ENCODE data around the gene WWOX. TPM values are rescaled to one million over a fixed set of nuclear protein-coding genes. Genes with fewer than 3 reads are reported as not detected.

Gene WWOX
- total and polyA plus RNA-seq, 2 donors (not counting 1 experiment from before 2014, with no cell fraction given), result 10.5 to 42.3 TPM

DNA sequence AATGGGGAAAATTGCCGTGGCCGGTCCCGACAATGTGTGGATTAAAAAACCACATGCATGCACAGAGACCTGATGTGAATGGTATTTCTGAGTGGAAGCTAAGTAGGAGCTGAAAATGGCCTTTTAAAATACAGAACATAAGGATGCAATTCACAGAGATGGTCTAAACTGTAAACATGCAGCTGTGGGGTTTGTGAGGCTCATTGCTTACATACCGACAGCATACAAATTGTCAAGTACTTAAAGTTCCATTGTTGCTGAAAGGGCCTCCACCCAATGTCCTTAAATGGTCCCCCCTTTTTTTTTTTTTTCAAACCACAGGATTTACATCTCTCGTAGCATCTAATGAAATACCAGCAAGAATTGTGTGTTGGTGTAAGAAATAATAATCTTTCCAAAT, 977.9 kb downstream of the WWOX start:
- no peaks in the 10 kb centered on the region for H4K20me1 ChIP-seq (ENCODE audit: control insufficient read depth, insufficient read depth, low read length, poor library complexity, severe bottlenecking)
- ChIA-PET POLR2A (interaction anchor here (0.7 kb wide), 1 partner anchor 156 kb away, joined by 3 read pairs; no protein-coding TSS in a partner anchor), CTCF (no interaction called here)
- Mint-ChIP-seq H3K4me3 (no peak overlapping the region), H3K4me1 (peaks cover 12% of the 10 kb centered on the region), H3K27ac (no peak overlapping the region), H3K27me3 (peaks cover 36% of the 10 kb centered on the region), H3K9me3 (ENCODE audit: insufficient read depth) (no peaks in the 10 kb centered on the region)
- no peak for ATAC-seq (ENCODE audit: low read depth)
- peaks cover 3 to 4% of the 10 kb centered on the region in 2 donors for H3K4me1 ChIP-seq (ENCODE audit: control insufficient read depth in 2 of 2, insufficient read depth in 2 of 2, low read length in 2 of 2)
- no peak overlapping the region for H3K9ac ChIP-seq (ENCODE audit: low read length)
- H3K27me3 ChIP-seq (replicated peaks in 1 of 4; ENCODE audit: control extremely low read depth in 1 of 4, control insufficient read depth in 3 of 4, insufficient read depth in 4 of 4, low read length in 3 of 4), result peaks cover 0 to 5% (median 0%) of the 10 kb centered on the region in 4 experiments
- no peak overlapping the region for H2AFZ ChIP-seq (ENCODE audit: insufficient read depth, low read depth, low read length, poor library complexity, severe bottlenecking)
- H3K4me2 ChIP-seq (replicated peaks; ENCODE audit: low read depth, low read length, poor library complexity, severe bottlenecking), result no peak overlapping the region
- H3K27ac ChIP-seq (ENCODE audit: low read length in 2 of 2), result no peak overlapping the region
- 93% methylated on average over 3 of the region's 5 CpGs for WGBS (ENCODE audit: insufficient coverage)
- intact Hi-C loops (cut with micrococcal nuclease), result no loop called here
- no peaks in the 10 kb centered on the region for H3K9me3 ChIP-seq (ENCODE audit: control extremely low read depth in 1 of 3, control insufficient read depth in 2 of 3, insufficient read depth in 1 of 3, low read length in 2 of 3)
- TF ChIP-seq, protein P1, sequence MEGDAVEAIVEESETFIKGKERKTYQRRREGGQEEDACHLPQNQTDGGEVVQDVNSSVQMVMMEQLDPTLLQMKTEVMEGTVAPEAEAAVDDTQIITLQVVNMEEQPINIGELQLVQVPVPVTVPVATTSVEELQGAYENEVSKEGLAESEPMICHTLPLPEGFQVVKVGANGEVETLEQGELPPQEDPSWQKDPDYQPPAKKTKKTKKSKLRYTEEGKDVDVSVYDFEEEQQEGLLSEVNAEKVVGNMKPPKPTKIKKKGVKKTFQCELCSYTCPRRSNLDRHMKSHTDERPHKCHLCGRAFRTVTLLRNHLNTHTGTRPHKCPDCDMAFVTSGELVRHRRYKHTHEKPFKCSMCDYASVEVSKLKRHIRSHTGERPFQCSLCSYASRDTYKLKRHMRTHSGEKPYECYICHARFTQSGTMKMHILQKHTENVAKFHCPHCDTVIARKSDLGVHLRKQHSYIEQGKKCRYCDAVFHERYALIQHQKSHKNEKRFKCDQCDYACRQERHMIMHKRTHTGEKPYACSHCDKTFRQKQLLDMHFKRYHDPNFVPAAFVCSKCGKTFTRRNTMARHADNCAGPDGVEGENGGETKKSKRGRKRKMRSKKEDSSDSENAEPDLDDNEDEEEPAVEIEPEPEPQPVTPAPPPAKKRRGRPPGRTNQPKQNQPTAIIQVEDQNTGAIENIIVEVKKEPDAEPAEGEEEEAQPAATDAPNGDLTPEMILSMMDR (IDR thresholded peaks at IDR 0.05), result no peak
- TF ChIP-seq EZH2 (IDR thresholded peaks at IDR 0.05; ENCODE audit: borderline replicate concordance, insufficient read depth, low read depth, low read length, poor library complexity, severe bottlenecking), result no peak
- H3K36me3 ChIP-seq (replicated peaks in 1 of 2; ENCODE audit: control extremely low read depth in 1 of 2, control insufficient read depth in 1 of 2, extremely low read depth in 1 of 2, insufficient read depth in 2 of 2, low read length in 1 of 2), result no peaks in the 10 kb centered on the region
- H3K79me2 ChIP-seq (ENCODE audit: control insufficient read depth, insufficient read depth, low read length), result no peaks in the 10 kb centered on the region
- H3K4me3 ChIP-seq (ENCODE audit: control extremely low read depth in 1 of 5, extremely low read depth in 1 of 5, insufficient read depth in 1 of 5, low read depth in 2 of 5, low read length in 4 of 5), result no peak overlapping the region
- no peak for DNase-seq

DNA sequence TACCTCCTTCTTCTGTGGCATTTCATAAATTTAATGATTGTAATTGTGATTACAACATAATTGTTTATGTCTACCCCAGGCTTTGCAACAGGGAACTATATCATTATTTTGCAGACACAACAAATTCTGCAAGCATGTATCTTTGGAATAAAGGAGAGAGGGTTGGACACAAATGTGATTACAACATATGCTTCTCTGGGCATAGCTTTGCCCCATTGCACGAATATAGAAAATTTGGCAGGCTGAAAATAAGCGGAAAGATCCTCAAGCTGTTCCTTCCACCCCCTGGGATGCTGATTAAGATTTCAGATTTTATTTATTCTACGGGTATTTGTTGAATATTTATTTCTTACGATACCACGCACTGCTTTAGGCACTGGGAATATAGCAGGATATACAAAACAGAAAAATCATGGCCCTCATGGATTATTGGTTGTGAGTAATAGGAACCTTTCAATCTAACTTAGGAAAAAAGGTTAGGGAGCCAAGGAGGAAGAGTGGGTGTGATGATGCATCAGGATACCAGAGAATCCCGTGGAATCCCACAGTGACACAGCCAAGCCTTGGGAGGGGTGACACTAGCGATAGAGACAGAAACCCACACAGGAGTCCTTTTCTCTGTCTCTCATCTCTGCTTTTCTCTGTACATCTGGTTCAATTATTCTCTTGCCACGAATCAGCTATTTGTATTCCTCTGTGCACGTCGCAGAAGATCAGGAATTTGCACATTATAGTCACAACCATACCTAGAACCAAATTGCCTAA, 980.4 kb downstream of the WWOX start:
- Histone ChIP-seq H2AFZ (ENCODE audit: insufficient read depth, low read depth, low read length, poor library complexity, severe bottlenecking) (no peak overlapping the region), H3K9ac (ENCODE audit: low read length) (no peak overlapping the region), H3K27ac (ENCODE audit: low read length in 2 of 2) (no peak overlapping the region), H3K27me3 (replicated peaks in 1 of 4; ENCODE audit: control extremely low read depth in 1 of 4, control insufficient read depth in 3 of 4, insufficient read depth in 4 of 4, low read length in 3 of 4) (peaks cover 0 to 5% (median 0%) of the 10 kb centered on the region in 4 experiments), H3K4me1 (ENCODE audit: control insufficient read depth in 2 of 2, insufficient read depth in 2 of 2, low read length in 2 of 2) (peaks cover 3 to 4% of the 10 kb centered on the region in 2 donors), H4K20me1 (ENCODE audit: control insufficient read depth, insufficient read depth, low read length, poor library complexity, severe bottlenecking) (no peaks in the 10 kb centered on the region), H3K79me2 (ENCODE audit: control insufficient read depth, insufficient read depth, low read length) (no peaks in the 10 kb centered on the region), H3K4me2 (replicated peaks; ENCODE audit: low read depth, low read length, poor library complexity, severe bottlenecking) (no peak overlapping the region), H3K9me3 (ENCODE audit: control extremely low read depth in 1 of 3, control insufficient read depth in 2 of 3, insufficient read depth in 1 of 3, low read length in 2 of 3) (no peaks in the 10 kb centered on the region), H3K4me3 (ENCODE audit: control extremely low read depth in 1 of 5, extremely low read depth in 1 of 5, insufficient read depth in 1 of 5, low read depth in 2 of 5, low read length in 4 of 5) (no peak overlapping the region), H3K36me3 (replicated peaks in 1 of 2; ENCODE audit: control extremely low read depth in 1 of 2, control insufficient read depth in 1 of 2, extremely low read depth in 1 of 2, insufficient read depth in 2 of 2, low read length in 1 of 2) (no peaks in the 10 kb centered on the region)
- intact Hi-C loops (cut with micrococcal nuclease), result no loop called here
- no peak for DNase-seq
- POLR2A ChIA-PET, result no interaction called here
- no peaks in the 10 kb centered on the region for H3K9me3 Mint-ChIP-seq (ENCODE audit: insufficient read depth)
- H3K27me3 Mint-ChIP-seq, result peaks cover 20% of the 10 kb centered on the region
- no peak overlapping the region for H3K27ac Mint-ChIP-seq
- H3K4me1 Mint-ChIP-seq, result peaks cover 9% of the 10 kb centered on the region
- CTCF ChIA-PET, result no interaction called here
- ATAC-seq (ENCODE audit: low read depth), result no peak
- no peak overlapping the region for H3K4me3 Mint-ChIP-seq
- 93% methylated on average over 7 of the region's 10 CpGs for WGBS (ENCODE audit: insufficient coverage)
- TF ChIP-seq, protein P1 (IDR thresholded peaks at IDR 0.05), result no peak
- no peak for TF ChIP-seq EZH2 (IDR thresholded peaks at IDR 0.05; ENCODE audit: borderline replicate concordance, insufficient read depth, low read depth, low read length, poor library complexity, severe bottlenecking)
